K562 (cell line): ENCODE results near the gene ZSCAN26. TPM values are rescaled to one million over a fixed set of nuclear protein-coding genes. Genes with fewer than 3 reads are reported as not detected.

Source experiments
- ELF4 ChIP-seq: fragments of 450-650 bp; formaldehyde crosslinking; IDR thresholded peaks from 2 replicates; pipeline ENCODE4 v1.4.0; 2022; ENCODE audit warnings: missing genetic modification characterization
- FOXK1 ChIP-seq: sonication (generic); formaldehyde crosslinking; IDR thresholded peaks from 2 replicates; pipeline ENCODE4 v1.8.0; 2022; ENCODE audit warnings: missing genetic modification reagents, mild to moderate bottlenecking, borderline replicate concordance
- FOXO4 ChIP-seq: fragments of 450-650 bp; formaldehyde crosslinking; IDR thresholded peaks from 2 replicates; pipeline ENCODE4 v1.4.0; 2020; ENCODE audit warnings: mild to moderate bottlenecking, moderate library complexity
- FOXP4 ChIP-seq: sonication (generic); formaldehyde crosslinking; IDR thresholded peaks from 2 replicates; pipeline ENCODE4 v1.8.0; 2022; ENCODE audit warnings: mild to moderate bottlenecking, missing genetic modification reagents, borderline replicate concordance
- ID3 ChIP-seq, 2 experiments: fragments of 250-450 bp in 1 of 2; fragments of 450-650 bp in 1 of 2; sonication (Bioruptor Pico) in 1 of 2; IDR thresholded peaks; 2 replicates each; pipeline versions ENCODE4 v1.6.1 to v1.8.0; 2016 to 2021; ENCODE audit warnings: mild to moderate bottlenecking in 2 of 2, moderate library complexity in 2 of 2, missing compliant biosample characterization in 1 of 2, missing genetic modification characterization in 1 of 2
- JUNB ChIP-seq: fragments of 450-650 bp; formaldehyde crosslinking; conservative IDR thresholded peaks from 2 replicates; pipeline ENCODE4 v1.4.0; 2020; ENCODE audit warnings: mild to moderate bottlenecking
- MCM5 ChIP-seq: fragments of 450-650 bp; IDR thresholded peaks from 2 replicates; pipeline ENCODE4 v1.6.1; 2016; ENCODE audit warnings: low read depth
- NEUROD1 ChIP-seq: fragments of 150-350 bp; IDR thresholded peaks from 2 replicates; pipeline ENCODE4 v1.6.1; 2014; ENCODE audit warnings: borderline replicate concordance, low read length, low read depth; ENCODE audit not compliant: partially characterized antibody
- POLR2H ChIP-seq: IDR thresholded peaks from 2 replicates; pipeline ENCODE4 v1.6.1; 2016; ENCODE audit warnings: missing genetic modification characterization, low read depth, mild to moderate bottlenecking, control low read depth, missing compliant biosample characterization, moderate library complexity
- SMAD4 ChIP-seq: fragments of 250-450 bp; sonication (Bioruptor Pico); conservative IDR thresholded peaks from 2 replicates; pipeline ENCODE4 v1.8.0; 2021; ENCODE audit warnings: inconsistent platforms, mild to moderate bottlenecking, moderate library complexity
- SRSF1 ChIP-seq: fragments of 200-400 bp; formaldehyde crosslinking; IDR thresholded peaks from 2 replicates; pipeline ENCODE4 v1.6.1; 2017; ENCODE audit warnings: mild to moderate bottlenecking, low read depth, low read length, moderate library complexity
- TOE1 ChIP-seq, 2 experiments: fragments of 450-650 bp in 1 of 2; sonication (generic) in 1 of 2; formaldehyde crosslinking in 1 of 2; IDR thresholded peaks; 2 replicates each; pipeline versions ENCODE4 v1.7.1 to v1.8.0; 2016 to 2022; ENCODE audit warnings: borderline replicate concordance in 2 of 2, mild to moderate bottlenecking in 2 of 2, antibody characterized with exemption in 1 of 2, inconsistent platforms in 1 of 2, low read depth in 1 of 2, missing genetic modification reagents in 1 of 2, moderate library complexity in 1 of 2
- TSC22D4 ChIP-seq: fragments of 450-650 bp; IDR thresholded peaks from 2 replicates; pipeline ENCODE4 v1.6.1; 2016; ENCODE audit warnings: missing genetic modification characterization, missing biosample characterization, control low read depth
- ZBED1 ChIP-seq: IDR thresholded peaks from 2 replicates; pipeline ENCODE4 v1.6.1; 2014
- ZNF609 ChIP-seq: sonication (generic); formaldehyde crosslinking; IDR thresholded peaks from 2 replicates; pipeline ENCODE4 v1.8.1; 2023; ENCODE audit warnings: missing genetic modification reagents, mild to moderate bottlenecking, borderline replicate concordance
- polyA plus RNA-seq, 8 experiments: library from polyadenylated mRNA; depleted of rRNA in 4 of 8; stranded (reverse) in 5 of 8; unstranded in 3 of 8; fragments of >200 nt; fragmentation: Nextera tagmentation in 2 of 8; fragmentation: Illumina TruSeq in 1 of 8; extraction: Ambion mirVana in 2 of 8; extraction: Trizol in 1 of 8; gene quantifications; 2 replicates each; pipeline versions ENCODE4 v1.2.1 to v1.2.3, GENCODE V29; 2011 to 2014; ENCODE audit warnings: inconsistent platforms in 1 of 8, missing spikeins in 1 of 8
- total RNA-seq, 7 experiments: library from RNA; depleted of rRNA in 6 of 7; stranded (reverse); fragments of >200 nt in 6 of 7; fragmentation: Illumina TruSeq in 2 of 7; extraction: Trizol in 2 of 7; gene quantifications; 2 replicates each; pipeline versions ENCODE4 v1.2.1 to v1.2.3, GENCODE V29; 2011 to 2021; ENCODE audit warnings: low replicate concordance in 1 of 7

The ZSCAN26 gene
- total and polyA plus RNA-seq, 9 of the 15 experiments (the other 6 are each of a cell fraction or from before 2014, with no cell fraction given): 5.9 to 14.2 (median 10.5) TPM

GRCh38 chr6:28225056-28225834 is 41.7 kb upstream of the ZSCAN26 start, which contains the start of gene ZSCAN9 (continued):
- TF ChIP-seq ZNF609 (CRISPR knock-in tag) (0 out of 2 replicates have a peak, but pooled peaks have one; percentile 40), NEUROD1 (peak; percentile 74), FOXP4 (CRISPR knock-in tag) (no peak), JUNB (CRISPR knock-in tag) (no peak), ZBED1 (peak; percentile 44; the same call in 1 of the 2 replicates), SRSF1 (no peak), TOE1 (IDR thresholded peaks at IDR 0.05; ENCODE audit: borderline replicate concordance) (peak; percentile 68; the same call in 1 of the 2 replicates), TOE1 (CRISPR knock-in tag; IDR thresholded peaks at IDR 0.05; ENCODE audit: borderline replicate concordance, low read depth) (no peak), FOXK1 (CRISPR knock-in tag) (no peak), POLR2H (peak; percentile 92), ELF4 (peak; percentile 58; the same call in 1 of the 2 replicates), FOXO4 (no peak), SMAD4 (peak; percentile 73), MCM5 (no peak), TSC22D4 (tag) (no peak), ID3 (CRISPR knock-in tag; IDR thresholded peaks at IDR 0.05) (no peak), ID3 (tag; IDR thresholded peaks at IDR 0.05) (no peak)
